Neuronal stem cell (in vitro differentiated cells): ENCODE results near the gene ACY1.

Experiments used
- DNase-seq: peaks from one replicate; pipeline ENCODE4 v3.0.0-alpha.2; 2013; ENCODE audit warnings: low spot score
- H2AFZ ChIP-seq: one replicate; pipeline ENCODE4 v1.6.1; 2013; ENCODE audit warnings: mild to moderate bottlenecking, low read length, inconsistent platforms
- H2AK5ac ChIP-seq: 2 replicates; pipeline ENCODE4 v1.6.1; 2013; ENCODE audit warnings: low read depth, mild to moderate bottlenecking, inconsistent platforms, low read length, moderate library complexity, mixed read lengths
- H2BK120ac ChIP-seq: 2 replicates; pipeline ENCODE4 v1.6.1; 2013; ENCODE audit warnings: low read depth, mild to moderate bottlenecking, inconsistent platforms, low read length, moderate library complexity, mixed read lengths
- H2BK12ac ChIP-seq: one replicate; pipeline ENCODE4 v1.6.1; 2013; ENCODE audit warnings: low read length, inconsistent platforms
- H2BK15ac ChIP-seq: 2 replicates; pipeline ENCODE4 v1.6.1; 2013; ENCODE audit warnings: mild to moderate bottlenecking, low read length, inconsistent platforms, mixed read lengths
- H2BK5ac ChIP-seq: one replicate; pipeline ENCODE4 v1.6.1; 2013; ENCODE audit warnings: inconsistent platforms, mild to moderate bottlenecking, low read length, moderate library complexity
- H3K14ac ChIP-seq: one replicate; pipeline ENCODE4 v1.6.1; 2013; ENCODE audit warnings: low read length, inconsistent platforms
- H3K18ac ChIP-seq: 2 replicates; pipeline ENCODE4 v1.6.1; 2013; ENCODE audit warnings: low read length, inconsistent platforms
- H3K23ac ChIP-seq: 2 replicates; pipeline ENCODE4 v1.6.1; 2013; ENCODE audit warnings: low read depth, mild to moderate bottlenecking, mixed read lengths, low read length, inconsistent platforms; ENCODE audit not compliant: poor library complexity
- H3K27ac ChIP-seq: replicated peaks from 3 replicates; pipeline ENCODE4 v1.5.1; 2013; ENCODE audit warnings: low read length, inconsistent platforms
- H3K27me3 ChIP-seq, 3 experiments: 2 replicates each; pipeline ENCODE4 v1.6.1; 2013; ENCODE audit warnings: low read length in 3 of 3, mild to moderate bottlenecking in 2 of 3, inconsistent platforms in 1 of 3, low read depth in 1 of 3, mixed read lengths in 1 of 3, moderate library complexity in 1 of 3; ENCODE audit not compliant: control insufficient read depth in 3 of 3, insufficient read depth in 3 of 3
- H3K36me3 ChIP-seq, 2 donors: replicated peaks in 1 of 2; 2 replicates each; pipeline ENCODE4 v1.6.1; 2013; ENCODE audit warnings: low read length in 2 of 2; ENCODE audit not compliant: control insufficient read depth in 2 of 2, insufficient read depth in 2 of 2
- H3K4ac ChIP-seq: 2 replicates; pipeline ENCODE4 v1.6.1; 2013; ENCODE audit warnings: inconsistent platforms, mild to moderate bottlenecking, low read length, moderate library complexity
- H3K4me1 ChIP-seq, 2 donors: 1 replicate in 1 of 2; 2 replicates in 1 of 2; pipeline ENCODE4 v1.6.1; 2013; ENCODE audit warnings: low read length in 2 of 2, low read depth in 1 of 2; ENCODE audit not compliant: control insufficient read depth in 2 of 2, insufficient read depth in 1 of 2
- H3K4me2 ChIP-seq: one replicate; pipeline ENCODE4 v1.6.1; 2013; ENCODE audit warnings: mild to moderate bottlenecking, low read length, inconsistent platforms; ENCODE audit not compliant: insufficient read depth, poor library complexity, severe bottlenecking
- H3K4me3 ChIP-seq, 2 donors: 2 replicates each; pipeline ENCODE4 v1.5.1; 2013; ENCODE audit warnings: low read length in 2 of 2, mild to moderate bottlenecking in 2 of 2, inconsistent platforms in 1 of 2, moderate library complexity in 1 of 2
- H3K79me1 ChIP-seq: one replicate; pipeline ENCODE4 v1.6.1; 2013; ENCODE audit warnings: low read depth, mild to moderate bottlenecking, inconsistent platforms, low read length, moderate library complexity
- H3K9ac ChIP-seq: one replicate; pipeline ENCODE4 v1.6.1; 2013; ENCODE audit warnings: mild to moderate bottlenecking, low read depth, low read length, inconsistent platforms; ENCODE audit not compliant: poor library complexity
- H3K9me3 ChIP-seq, 2 donors: replicated peaks in 1 of 2; 2 replicates each; pipeline versions ENCODE3 to v1.6.1; 2013; ENCODE audit warnings: low read length in 2 of 2, mild to moderate bottlenecking in 2 of 2, inconsistent platforms in 1 of 2, low read depth in 1 of 2, mixed read lengths in 1 of 2, moderate library complexity in 1 of 2; ENCODE audit not compliant: control insufficient read depth in 2 of 2, insufficient read depth in 1 of 2
- H4K8ac ChIP-seq: one replicate; pipeline ENCODE4 v1.6.1; 2013; ENCODE audit warnings: low read depth, mild to moderate bottlenecking, inconsistent platforms, low read length, moderate library complexity
- H4K91ac ChIP-seq: one replicate; pipeline ENCODE4 v1.6.1; 2013; ENCODE audit warnings: low read length, low read depth, mild to moderate bottlenecking, inconsistent platforms; ENCODE audit not compliant: poor library complexity
- WGBS, 2 donors: extraction: QIAGEN DNeasy Blood & Tissue Kit; methylation state at CpG; one replicate each; pipeline ENCODE4 v1.1.7; 2013; ENCODE audit warnings: missing lambda C conversion rate in 2 of 2, mixed read lengths in 1 of 2; ENCODE audit not compliant: insufficient read length in 2 of 2, insufficient replicate concordance in 1 of 2; ENCODE audit errors: extremely low coverage in 2 of 2; 5-methylcytosine and 5-hydroxymethylcytosine counted together

Gene ACY1

GRCh38 chr3:52034651-52035050, 51.3 kb downstream of the ACY1 start:
- WGBS, 2 donors = no CpG with 5 or more reads among the region's 3 CpGs
- H2AFZ ChIP-seq = no peak overlapping the region
- H3K18ac ChIP-seq = peak overlapping the region; percentile 67
- H2BK12ac ChIP-seq = no peak overlapping the region
- no peaks in the 10 kb centered on the region for H3K36me3 ChIP-seq
- H2BK120ac ChIP-seq = no peak overlapping the region
- no peak overlapping the region for H3K4ac ChIP-seq
- no peak overlapping the region for H3K4me3 ChIP-seq
- peak overlapping the region; percentile 85 for H2AK5ac ChIP-seq
- no peak overlapping the region for H4K8ac ChIP-seq
- no peak overlapping the region for H3K9ac ChIP-seq
- H3K4me2 ChIP-seq = no peak overlapping the region
- no peaks in the 10 kb centered on the region for H3K79me1 ChIP-seq
- peak overlapping the region; percentile 63 for H2BK15ac ChIP-seq
- H3K4me1 ChIP-seq = peaks cover under 1 to 10% of the 10 kb centered on the region in 2 donors
- peak overlapping the region; percentile 77 for H2BK5ac ChIP-seq
- H4K91ac ChIP-seq = no peak overlapping the region
- no peak overlapping the region for H3K27ac ChIP-seq
- no peak overlapping the region for H3K14ac ChIP-seq
- H3K23ac ChIP-seq = no peak overlapping the region
- no peak for DNase-seq
- no peaks in the 10 kb centered on the region for H3K9me3 ChIP-seq
- peaks cover 0 to 62% (median 0%) of the 10 kb centered on the region in 3 experiments for H3K27me3 ChIP-seq

- Histone ChIP-seq H2BK120ac (no peak overlapping the region), H3K9me3 (no peaks in the 10 kb centered on the region), H3K4me3 (no peak overlapping the region), H3K4ac (no peak overlapping the region), H3K79me1 (no peaks in the 10 kb centered on the region), H3K4me1 (peaks cover 11 to 16% of the 10 kb centered on the region in 2 donors), H3K9ac (no peak overlapping the region), H2BK12ac (peak overlapping the region; percentile 24), H3K36me3 (no peaks in the 10 kb centered on the region), H2AFZ (no peak overlapping the region), H4K91ac (no peak overlapping the region), H3K23ac (no peak overlapping the region), H3K14ac (no peak overlapping the region), H3K18ac (no peak overlapping the region), H3K4me2 (no peak overlapping the region), H2AK5ac (peak overlapping the region; percentile 26), H2BK15ac (no peak overlapping the region), H2BK5ac (no peak overlapping the region), H4K8ac (no peak overlapping the region), H3K27me3 (peaks cover 0 to 74% (median 0%) of the 10 kb centered on the region in 3 experiments), H3K27ac (no peak overlapping the region)
- WGBS, 2 donors = no CpG with 5 or more reads among the region's 5 CpGs
- DNase-seq = no peak
Measured at GRCh38 chr3:52036222-52036694, 52.9 kb downstream of the ACY1 start.

GRCh38 chr3:52036829-52037228, 53.5 kb downstream of the ACY1 start:
- Histone ChIP-seq H4K8ac (no peak overlapping the region), H3K27me3 (peaks cover 0 to 80% (median 0%) of the 10 kb centered on the region in 3 experiments), H3K9ac (no peak overlapping the region), H4K91ac (no peak overlapping the region), H3K4me2 (no peak overlapping the region), H2BK12ac (no peak overlapping the region), H3K14ac (no peak overlapping the region), H2BK120ac (no peak overlapping the region), H3K79me1 (no peaks in the 10 kb centered on the region), H3K4me3 (no peak overlapping the region), H2BK15ac (peak overlapping the region; percentile 98), H3K36me3 (no peaks in the 10 kb centered on the region), H3K18ac (no peak overlapping the region), H2AFZ (no peak overlapping the region), H3K27ac (no peak overlapping the region), H3K4ac (no peak overlapping the region), H3K23ac (no peak overlapping the region), H2BK5ac (no peak overlapping the region), H3K4me1 (peaks cover 11 to 13% of the 10 kb centered on the region in 2 donors), H2AK5ac (peak overlapping the region; percentile 98), H3K9me3 (no peaks in the 10 kb centered on the region)
- no peak for DNase-seq
- WGBS, 2 donors = no CpG with 5 or more reads among the region's 5 CpGs

GRCh38 chr3:52037291-52037690, 54.0 kb downstream of the ACY1 start:
- H2BK5ac ChIP-seq = no peak overlapping the region
- H3K4me2 ChIP-seq = no peak overlapping the region
- H3K9ac ChIP-seq = no peak overlapping the region
- H3K14ac ChIP-seq = no peak overlapping the region
- no peak overlapping the region for H2BK12ac ChIP-seq
- peaks cover 0 to 80% (median 0%) of the 10 kb centered on the region in 3 experiments for H3K27me3 ChIP-seq
- peaks cover 10 to 11% of the 10 kb centered on the region in 2 donors for H3K4me1 ChIP-seq
- no peak overlapping the region for H3K4ac ChIP-seq
- no peaks in the 10 kb centered on the region for H3K79me1 ChIP-seq
- no peak overlapping the region for H3K4me3 ChIP-seq
- no CpG with 5 or more reads among the region's 4 CpGs for WGBS, 2 donors
- peak overlapping the region; percentile 98 for H2BK15ac ChIP-seq
- no peak overlapping the region for H4K8ac ChIP-seq
- H2BK120ac ChIP-seq = no peak overlapping the region
- H3K9me3 ChIP-seq = no peaks in the 10 kb centered on the region
- no peak overlapping the region for H4K91ac ChIP-seq
- H2AK5ac ChIP-seq = peak overlapping the region; percentile 98
- peak overlapping the region; percentile 68 for H3K18ac ChIP-seq
- H3K23ac ChIP-seq = peak overlapping the region; percentile 13
- no peak overlapping the region for H3K27ac ChIP-seq
- no peaks in the 10 kb centered on the region for H3K36me3 ChIP-seq
- DNase-seq = no peak
- no peak overlapping the region for H2AFZ ChIP-seq
